SK-N-SH (cell line): ENCODE data around the gene PPA2.

Source experiments
- CHD2 ChIP-seq: fragments of 150-350 bp; IDR thresholded peaks from 2 replicates; pipeline ENCODE4 v1.6.1; 2018; ENCODE audit warnings: low read length; ENCODE audit not compliant: partially characterized antibody
- EP300 ChIP-seq, 2 experiments: IDR thresholded peaks; 2 replicates each; pipeline versions ENCODE4 v1.4.0 to v1.6.1; 2012; ENCODE audit warnings: borderline replicate concordance in 1 of 2, low read depth in 1 of 2, low read length in 1 of 2
- NRF1 ChIP-seq: IDR thresholded peaks from 2 replicates; pipeline ENCODE4 v1.6.1; 2012; ENCODE audit warnings: low read depth, mild to moderate bottlenecking, low read length
- POLR2AphosphoS5 ChIP-seq: IDR thresholded peaks from 2 replicates; pipeline ENCODE4 v1.6.1; 2012; ENCODE audit warnings: low read depth, low read length
- REST ChIP-seq: IDR thresholded peaks from 2 replicates; pipeline ENCODE4 v1.6.1; 2012; ENCODE audit warnings: mild to moderate bottlenecking, low read depth, low read length, moderate library complexity
- RFX5 ChIP-seq: IDR thresholded peaks from 2 replicates; pipeline ENCODE4 v1.6.1; 2012; ENCODE audit warnings: mild to moderate bottlenecking, improper control_type of control experiment, low read length
- SIN3A ChIP-seq: IDR thresholded peaks from 2 replicates; pipeline ENCODE4 v1.6.1; 2012; ENCODE audit warnings: low read depth, mild to moderate bottlenecking, low read length, moderate library complexity, borderline replicate concordance
- SMC3 ChIP-seq: IDR thresholded peaks from 2 replicates; pipeline ENCODE4 v1.6.1; 2012; ENCODE audit warnings: low read depth, low read length, improper control_type of control experiment
- TAF1 ChIP-seq: IDR thresholded peaks from 2 replicates; pipeline ENCODE4 v1.6.1; 2012; ENCODE audit warnings: low read depth, mild to moderate bottlenecking, low read length, moderate library complexity, borderline replicate concordance
- USF2 ChIP-seq: fragments of 150-350 bp; IDR thresholded peaks from 2 replicates; pipeline ENCODE4 v1.6.1; 2017; ENCODE audit warnings: antibody characterized with exemption, low read length, low read depth, borderline replicate concordance
- TF ChIP-seq, protein P1 (sequence below): fragments of 200-600 bp; sonication (generic); IDR thresholded peaks from 2 replicates; pipeline ENCODE4 v1.6.1; 2017; ENCODE audit warnings: antibody characterized with exemption, mild to moderate bottlenecking, moderate library complexity
- TF ChIP-seq, protein P2 (sequence below): IDR thresholded peaks from 2 replicates; pipeline ENCODE4 v1.4.0; 2012; ENCODE audit warnings: low read depth, borderline replicate concordance

GRCh38 chr4:105356194-105356593 is 117.7 kb downstream of the PPA2 start:
- TF ChIP-seq, protein P1, sequence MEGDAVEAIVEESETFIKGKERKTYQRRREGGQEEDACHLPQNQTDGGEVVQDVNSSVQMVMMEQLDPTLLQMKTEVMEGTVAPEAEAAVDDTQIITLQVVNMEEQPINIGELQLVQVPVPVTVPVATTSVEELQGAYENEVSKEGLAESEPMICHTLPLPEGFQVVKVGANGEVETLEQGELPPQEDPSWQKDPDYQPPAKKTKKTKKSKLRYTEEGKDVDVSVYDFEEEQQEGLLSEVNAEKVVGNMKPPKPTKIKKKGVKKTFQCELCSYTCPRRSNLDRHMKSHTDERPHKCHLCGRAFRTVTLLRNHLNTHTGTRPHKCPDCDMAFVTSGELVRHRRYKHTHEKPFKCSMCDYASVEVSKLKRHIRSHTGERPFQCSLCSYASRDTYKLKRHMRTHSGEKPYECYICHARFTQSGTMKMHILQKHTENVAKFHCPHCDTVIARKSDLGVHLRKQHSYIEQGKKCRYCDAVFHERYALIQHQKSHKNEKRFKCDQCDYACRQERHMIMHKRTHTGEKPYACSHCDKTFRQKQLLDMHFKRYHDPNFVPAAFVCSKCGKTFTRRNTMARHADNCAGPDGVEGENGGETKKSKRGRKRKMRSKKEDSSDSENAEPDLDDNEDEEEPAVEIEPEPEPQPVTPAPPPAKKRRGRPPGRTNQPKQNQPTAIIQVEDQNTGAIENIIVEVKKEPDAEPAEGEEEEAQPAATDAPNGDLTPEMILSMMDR, result no peak
- TF ChIP-seq SMC3, result no peak
- no peak for TF ChIP-seq REST
- TF ChIP-seq RFX5, result no peak
- no peak for TF ChIP-seq CHD2
- TF ChIP-seq, protein P2, sequence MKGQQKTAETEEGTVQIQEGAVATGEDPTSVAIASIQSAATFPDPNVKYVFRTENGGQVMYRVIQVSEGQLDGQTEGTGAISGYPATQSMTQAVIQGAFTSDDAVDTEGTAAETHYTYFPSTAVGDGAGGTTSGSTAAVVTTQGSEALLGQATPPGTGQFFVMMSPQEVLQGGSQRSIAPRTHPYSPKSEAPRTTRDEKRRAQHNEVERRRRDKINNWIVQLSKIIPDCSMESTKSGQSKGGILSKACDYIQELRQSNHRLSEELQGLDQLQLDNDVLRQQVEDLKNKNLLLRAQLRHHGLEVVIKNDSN, result no peak
- no peak for TF ChIP-seq SIN3A
- no peak for TF ChIP-seq NRF1
- TF ChIP-seq TAF1, result no peak
- TF ChIP-seq EP300 (IDR thresholded peaks at IDR 0.05; ENCODE audit: borderline replicate concordance in 1 of 2, low read depth in 1 of 2, low read length in 1 of 2), result no peak
- TF ChIP-seq POLR2AphosphoS5, result no peak
- no peak for TF ChIP-seq USF2
